ENCODE measurements around the gene JMJD6.
"Not testable (repeated sequence)": the region's sequence is repeated elsewhere in the genome, so short reads cannot be mapped to it uniquely, and the experiment has no call there.

JMJD6 gene

GRCh38 chr17:76716146-76716838, 10.1 kb downstream of the JMJD6 start:
- peak; percentile 95 for DNase-seq

- no peak for DNase-seq
Measured at GRCh38 chr17:76715496-76715830, 10.9 kb downstream of the JMJD6 start.

GRCh38 chr17:76714822-76715495, 11.4 kb downstream of the JMJD6 start:
- DNase-seq = peak; percentile 76

- no peak for DNase-seq
Measured at GRCh38 chr17:76714336-76714735, 12.1 kb downstream of the JMJD6 start.

- DNase-seq = no peak
Measured at GRCh38 chr17:76713765-76714164, 12.6 kb downstream of the JMJD6 start.

- not testable (repeated sequence) for DNase-seq
Measured at GRCh38 chr17:76712321-76712720, 14.1 kb downstream of the JMJD6 start.

GRCh38 chr17:76710863-76711611, 15.4 kb downstream of the JMJD6 start, which contains the start of gene MXRA7:
TSS of gene MXRA7 (minus strand) at chr17:76710965. CDS start at chr17:76710946, 19 bp downstream.
- peak; percentile 60 for DNase-seq

GRCh38 chr17:76709951-76710862, 16.2 kb downstream of the JMJD6 start:
- DNase-seq = not testable (repeated sequence)

GRCh38 chr17:76709077-76709950, 17.1 kb downstream of the JMJD6 start:
- no peak for DNase-seq

GRCh38 chr17:76707985-76708807, 18.2 kb downstream of the JMJD6 start:
- no peak for DNase-seq

- no peak for DNase-seq
Measured at GRCh38 chr17:76706817-76707216, 19.6 kb downstream of the JMJD6 start.

- DNase-seq = no peak
Measured at GRCh38 chr17:76704805-76705204, 21.6 kb downstream of the JMJD6 start.

GRCh38 chr17:76702941-76703637, 23.3 kb downstream of the JMJD6 start:
- DNase-seq = no peak

- no peak for DNase-seq
Measured at GRCh38 chr17:76702076-76702475, 24.3 kb downstream of the JMJD6 start.

- DNase-seq = no peak
Measured at GRCh38 chr17:76701471-76701967, 24.9 kb downstream of the JMJD6 start.

- DNase-seq = no peak
Measured at GRCh38 chr17:76700617-76701470, 25.6 kb downstream of the JMJD6 start.

GRCh38 chr17:76700270-76700616, 26.2 kb downstream of the JMJD6 start:
- no peak for DNase-seq

GRCh38 chr17:76698466-76698977, 27.9 kb downstream of the JMJD6 start:
- DNase-seq = not testable (repeated sequence)

All from suppressor macrophage treated with lipopolysaccharide for 4 hours (primary cell).